ENCODE data around the gene C21orf58.

GRCh38 chr21:46350981-46351380, 27.3 kb upstream of the C21orf58 start:
- TF ChIP-seq SIN3A (IDR thresholded peaks at IDR 0.05; ENCODE audit: low read depth), result no peak
- no peak for TF ChIP-seq CTCF (IDR thresholded peaks at IDR 0.05 in 2 of 3, conservative IDR thresholded peaks at IDR 0.05 in 1 of 3; ENCODE audit: borderline replicate concordance in 1 of 3, insufficient read depth in 1 of 3, low read depth in 2 of 3, low read length in 2 of 3)
- no peak for TF ChIP-seq POLR2AphosphoS5 (IDR thresholded peaks at IDR 0.05; ENCODE audit: low read depth, low read length)
- TF ChIP-seq MAX (IDR thresholded peaks at IDR 0.05), result no peak
- no peak for TF ChIP-seq TCF7L2 (IDR thresholded peaks at IDR 0.05; ENCODE audit: borderline replicate concordance, extremely low read depth, insufficient read depth, insufficient read length)
- TF ChIP-seq EZH2 (IDR thresholded peaks at IDR 0.05), result no peak
- no peak for TF ChIP-seq SP1 (IDR thresholded peaks at IDR 0.05; ENCODE audit: low read depth)
- no peak for TF ChIP-seq YY1 (IDR thresholded peaks at IDR 0.05; ENCODE audit: extremely low read depth, insufficient replicate concordance, low read depth, low read length)
- TF ChIP-seq ELF1 (IDR thresholded peaks at IDR 0.05; ENCODE audit: borderline replicate concordance, low read depth), result no peak
